ENCODE data around the gene TRAM2. TPM values are rescaled to one million over a fixed set of nuclear protein-coding genes. Genes with fewer than 3 reads are reported as not detected.

The TRAM2 gene
- total and polyA plus RNA-seq, 2 of the 13 experiments (the other 11 are each of a cell fraction or from before 2014, with no cell fraction given) = 49.1 to 72.5 TPM

DNA sequence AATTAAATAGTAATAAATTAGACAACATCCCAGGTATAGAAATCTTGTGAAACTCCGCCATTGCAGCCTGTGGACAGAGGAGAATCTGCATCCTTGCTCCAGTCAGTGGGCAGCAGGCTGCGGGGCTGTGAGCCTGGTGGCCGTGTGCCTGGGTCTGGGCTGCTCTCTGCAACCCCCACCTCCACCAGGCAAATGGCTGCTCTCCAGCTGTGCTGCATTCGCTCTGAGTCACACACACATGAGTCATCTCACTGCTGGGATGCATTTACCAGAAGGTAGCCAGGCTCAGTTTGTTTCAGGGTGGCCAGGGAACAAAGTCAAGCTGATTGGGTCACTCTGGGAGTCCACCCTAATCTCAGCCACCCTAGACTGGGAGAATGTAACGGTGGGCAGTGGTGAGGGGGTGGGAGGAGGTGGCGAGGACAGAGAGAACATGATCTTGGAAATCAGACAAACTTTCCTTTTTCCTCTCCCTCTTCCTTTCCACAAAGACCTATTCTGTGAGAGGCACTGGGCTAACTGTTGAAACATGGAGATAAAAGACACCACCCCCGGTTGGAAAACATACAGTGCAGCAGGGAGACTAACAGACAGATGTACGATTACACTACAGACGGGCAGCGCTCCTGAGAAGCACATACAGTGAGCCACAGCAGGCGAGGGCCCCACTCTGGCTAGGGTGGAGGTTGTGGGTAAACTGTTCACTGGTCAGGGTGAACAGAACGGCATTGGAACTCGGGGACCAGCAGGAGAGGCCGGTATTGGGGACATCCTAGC, 59.2 kb downstream of the TRAM2 start (continued):
- TF ChIP-seq SNRNP70 (IDR thresholded peaks at IDR 0.05; ENCODE audit: low read depth, low read length) (no peak), CBFB (CRISPR knock-in tag; IDR thresholded peaks at IDR 0.05) (no peak), POLR2AphosphoS5 (IDR thresholded peaks at IDR 0.05; ENCODE audit: low read depth, low read length) (0 out of 2 replicates have a peak, but pooled peaks have one; percentile 26), GZF1 (CRISPR knock-in tag; IDR thresholded peaks at IDR 0.05) (no peak), TAF15 (IDR thresholded peaks at IDR 0.05; ENCODE audit: low read depth, low read length, poor library complexity, severe bottlenecking) (no peak), NAIF1 (CRISPR knock-in tag; IDR thresholded peaks at IDR 0.05; ENCODE audit: borderline replicate concordance) (no peak), TBX3 (IDR thresholded peaks at IDR 0.05; ENCODE audit: borderline replicate concordance) (no peak), NCOR1 (IDR thresholded peaks at IDR 0.05; ENCODE audit: borderline replicate concordance, low read length) (no peak), ZNF713 (CRISPR knock-in tag; IDR thresholded peaks at IDR 0.05) (no peak), ZNF616 (CRISPR knock-in tag; IDR thresholded peaks at IDR 0.05; ENCODE audit: low read depth) (no peak), WIZ (CRISPR knock-in tag; IDR thresholded peaks at IDR 0.05) (no peak), MBD4 (IDR thresholded peaks at IDR 0.05; ENCODE audit: borderline replicate concordance, low read length) (no peak), GATAD1 (CRISPR knock-in tag; IDR thresholded peaks at IDR 0.05) (0 out of 2 replicates have a peak, but pooled peaks have one; percentile 50), ZNF569 (CRISPR knock-in tag; IDR thresholded peaks at IDR 0.05; ENCODE audit: borderline replicate concordance) (no peak), ZNF124 (CRISPR knock-in tag; IDR thresholded peaks at IDR 0.05) (peak; percentile 59; the same call in 1 of the 2 replicates), AGO2 (optimal IDR thresholded peaks at IDR 0.05; ENCODE audit: low read depth, low read length) (no peak), BRCA1 (CRISPR knock-in tag; IDR thresholded peaks at IDR 0.05) (no peak), SMAD1 (CRISPR knock-in tag; IDR thresholded peaks at IDR 0.05; ENCODE audit: borderline replicate concordance, low read depth) (peak; percentile 83; the same call in 1 of the 2 replicates), HOXA7 (CRISPR knock-in tag; IDR thresholded peaks at IDR 0.05) (no peak), ZNF260 (CRISPR knock-in tag; IDR thresholded peaks at IDR 0.05; ENCODE audit: borderline replicate concordance, low read depth) (no peak)
- TF ChIP-seq, protein P1, sequence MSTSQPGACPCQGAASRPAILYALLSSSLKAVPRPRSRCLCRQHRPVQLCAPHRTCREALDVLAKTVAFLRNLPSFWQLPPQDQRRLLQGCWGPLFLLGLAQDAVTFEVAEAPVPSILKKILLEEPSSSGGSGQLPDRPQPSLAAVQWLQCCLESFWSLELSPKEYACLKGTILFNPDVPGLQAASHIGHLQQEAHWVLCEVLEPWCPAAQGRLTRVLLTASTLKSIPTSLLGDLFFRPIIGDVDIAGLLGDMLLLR (CRISPR knock-in tag; IDR thresholded peaks at IDR 0.05) = no peak
- TF ChIP-seq, protein P2, sequence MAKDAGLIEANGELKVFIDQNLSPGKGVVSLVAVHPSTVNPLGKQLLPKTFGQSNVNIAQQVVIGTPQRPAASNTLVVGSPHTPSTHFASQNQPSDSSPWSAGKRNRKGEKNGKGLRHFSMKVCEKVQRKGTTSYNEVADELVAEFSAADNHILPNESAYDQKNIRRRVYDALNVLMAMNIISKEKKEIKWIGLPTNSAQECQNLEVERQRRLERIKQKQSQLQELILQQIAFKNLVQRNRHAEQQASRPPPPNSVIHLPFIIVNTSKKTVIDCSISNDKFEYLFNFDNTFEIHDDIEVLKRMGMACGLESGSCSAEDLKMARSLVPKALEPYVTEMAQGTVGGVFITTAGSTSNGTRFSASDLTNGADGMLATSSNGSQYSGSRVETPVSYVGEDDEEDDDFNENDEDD (CRISPR knock-in tag; IDR thresholded peaks at IDR 0.05; ENCODE audit: borderline replicate concordance) = no peak
- TF ChIP-seq, protein P3, sequence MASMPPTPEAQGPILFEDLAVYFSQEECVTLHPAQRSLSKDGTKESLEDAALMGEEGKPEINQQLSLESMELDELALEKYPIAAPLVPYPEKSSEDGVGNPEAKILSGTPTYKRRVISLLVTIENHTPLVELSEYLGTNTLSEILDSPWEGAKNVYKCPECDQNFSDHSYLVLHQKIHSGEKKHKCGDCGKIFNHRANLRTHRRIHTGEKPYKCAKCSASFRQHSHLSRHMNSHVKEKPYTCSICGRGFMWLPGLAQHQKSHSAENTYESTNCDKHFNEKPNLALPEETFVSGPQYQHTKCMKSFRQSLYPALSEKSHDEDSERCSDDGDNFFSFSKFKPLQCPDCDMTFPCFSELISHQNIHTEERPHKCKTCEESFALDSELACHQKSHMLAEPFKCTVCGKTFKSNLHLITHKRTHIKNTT (CRISPR knock-in tag; IDR thresholded peaks at IDR 0.05) = no peak
- TF ChIP-seq, protein P4, sequence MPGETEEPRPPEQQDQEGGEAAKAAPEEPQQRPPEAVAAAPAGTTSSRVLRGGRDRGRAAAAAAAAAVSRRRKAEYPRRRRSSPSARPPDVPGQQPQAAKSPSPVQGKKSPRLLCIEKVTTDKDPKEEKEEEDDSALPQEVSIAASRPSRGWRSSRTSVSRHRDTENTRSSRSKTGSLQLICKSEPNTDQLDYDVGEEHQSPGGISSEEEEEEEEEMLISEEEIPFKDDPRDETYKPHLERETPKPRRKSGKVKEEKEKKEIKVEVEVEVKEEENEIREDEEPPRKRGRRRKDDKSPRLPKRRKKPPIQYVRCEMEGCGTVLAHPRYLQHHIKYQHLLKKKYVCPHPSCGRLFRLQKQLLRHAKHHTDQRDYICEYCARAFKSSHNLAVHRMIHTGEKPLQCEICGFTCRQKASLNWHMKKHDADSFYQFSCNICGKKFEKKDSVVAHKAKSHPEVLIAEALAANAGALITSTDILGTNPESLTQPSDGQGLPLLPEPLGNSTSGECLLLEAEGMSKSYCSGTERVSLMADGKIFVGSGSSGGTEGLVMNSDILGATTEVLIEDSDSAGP (CRISPR knock-in tag; IDR thresholded peaks at IDR 0.05; ENCODE audit: borderline replicate concordance) = peak; percentile 66; the same call in 1 of the 2 replicates
- TF ChIP-seq, protein P5, sequence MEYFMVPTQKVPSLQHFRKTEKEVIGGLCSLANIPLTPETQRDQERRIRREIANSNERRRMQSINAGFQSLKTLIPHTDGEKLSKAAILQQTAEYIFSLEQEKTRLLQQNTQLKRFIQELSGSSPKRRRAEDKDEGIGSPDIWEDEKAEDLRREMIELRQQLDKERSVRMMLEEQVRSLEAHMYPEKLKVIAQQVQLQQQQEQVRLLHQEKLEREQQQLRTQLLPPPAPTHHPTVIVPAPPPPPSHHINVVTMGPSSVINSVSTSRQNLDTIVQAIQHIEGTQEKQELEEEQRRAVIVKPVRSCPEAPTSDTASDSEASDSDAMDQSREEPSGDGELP (IDR thresholded peaks at IDR 0.05; ENCODE audit: borderline replicate concordance, low read depth) = peak; percentile 97

Data from HepG2 (cell line).